SK-N-MC (cell line): ENCODE measurements around the gene MAN2A2.

Source experiments
- EZH2 ChIP-seq: fragments of 200-600 bp; sonication (generic); IDR thresholded peaks from one replicate; pipeline ENCODE4 v1.6.1; 2017; ENCODE audit warnings: antibody characterized with exemption
- POLR2AphosphoS5 ChIP-seq: IDR thresholded peaks from 2 replicates; pipeline ENCODE4 v1.6.1; 2012; ENCODE audit warnings: mild to moderate bottlenecking, low read depth, low read length, borderline replicate concordance

DNA sequence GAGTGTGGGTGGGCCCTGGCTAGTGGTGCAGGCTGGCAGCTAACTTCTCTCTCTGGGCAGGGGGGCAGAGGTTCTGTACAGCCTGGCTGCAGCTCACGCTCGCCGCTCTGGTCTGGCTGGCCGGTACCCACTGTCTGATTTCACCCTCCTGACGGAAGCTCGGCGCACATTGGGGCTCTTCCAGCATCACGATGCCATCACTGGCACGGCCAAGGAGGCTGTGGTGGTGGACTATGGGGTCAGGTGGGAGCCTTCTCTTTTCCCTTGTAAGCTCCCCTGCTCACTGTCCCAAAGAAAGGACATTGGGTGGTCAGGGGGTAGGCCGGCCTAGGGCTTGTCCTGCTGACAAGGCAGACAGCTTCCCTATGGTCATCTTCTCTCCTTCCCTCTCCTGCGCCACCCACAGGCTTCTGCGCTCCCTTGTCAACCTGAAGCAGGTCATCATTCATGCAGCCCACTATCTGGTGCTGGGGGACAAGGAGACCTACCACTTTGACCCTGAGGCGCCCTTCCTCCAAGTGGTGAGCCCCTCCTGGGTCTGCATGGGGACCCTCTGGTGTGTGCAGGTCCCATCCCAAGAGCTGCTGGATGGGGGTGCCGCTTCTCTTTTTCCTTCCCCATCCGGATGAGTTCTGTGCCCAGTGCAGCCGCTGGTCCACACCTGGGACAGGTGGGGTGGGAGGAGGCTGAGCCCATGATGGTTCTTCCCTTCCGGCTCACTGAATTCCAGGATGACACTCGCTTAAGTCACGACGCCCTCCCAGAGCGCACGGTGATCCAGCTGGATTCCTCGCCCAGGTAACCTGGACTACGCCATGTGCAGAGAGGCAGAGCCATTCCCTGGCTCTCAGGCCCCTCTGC, 7.6 kb downstream of the MAN2A2 start:
- TF ChIP-seq POLR2AphosphoS5 (no peak), EZH2 (no peak)
